IPS-NIHi11 (cell line): ENCODE measurements around the gene RNF212B.

Experiments
- DNase-seq: peaks from one replicate; pipeline ENCODE4 v3.0.0; 2012; ENCODE audit warnings: mixed read lengths, low spot score

Gene RNF212B

DNA sequence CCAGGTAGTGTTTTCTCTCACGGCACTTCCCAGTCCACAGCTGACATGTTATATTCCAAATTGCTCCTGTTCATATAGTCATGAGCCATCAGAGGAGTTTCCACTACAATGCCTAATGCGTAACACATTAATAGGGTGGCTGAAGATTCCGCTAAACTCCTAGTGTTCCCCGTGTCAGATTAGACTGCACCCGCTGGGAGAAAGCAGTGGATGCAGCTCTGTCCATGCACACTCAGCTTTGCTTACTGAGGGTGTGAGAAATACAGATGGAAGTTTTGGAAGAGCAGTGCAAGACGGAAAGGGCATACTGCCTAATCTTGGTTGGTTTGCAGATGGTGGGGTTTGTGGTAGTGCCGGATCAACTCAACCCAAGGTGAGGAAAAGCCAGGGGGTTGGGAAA, 59.4 kb downstream of the RNF212B start:
- DNase-seq, result no peak

GRCh38 chr14:23297611-23298277, 60.0 kb downstream of the RNF212B start:
- no peak for DNase-seq

DNA sequence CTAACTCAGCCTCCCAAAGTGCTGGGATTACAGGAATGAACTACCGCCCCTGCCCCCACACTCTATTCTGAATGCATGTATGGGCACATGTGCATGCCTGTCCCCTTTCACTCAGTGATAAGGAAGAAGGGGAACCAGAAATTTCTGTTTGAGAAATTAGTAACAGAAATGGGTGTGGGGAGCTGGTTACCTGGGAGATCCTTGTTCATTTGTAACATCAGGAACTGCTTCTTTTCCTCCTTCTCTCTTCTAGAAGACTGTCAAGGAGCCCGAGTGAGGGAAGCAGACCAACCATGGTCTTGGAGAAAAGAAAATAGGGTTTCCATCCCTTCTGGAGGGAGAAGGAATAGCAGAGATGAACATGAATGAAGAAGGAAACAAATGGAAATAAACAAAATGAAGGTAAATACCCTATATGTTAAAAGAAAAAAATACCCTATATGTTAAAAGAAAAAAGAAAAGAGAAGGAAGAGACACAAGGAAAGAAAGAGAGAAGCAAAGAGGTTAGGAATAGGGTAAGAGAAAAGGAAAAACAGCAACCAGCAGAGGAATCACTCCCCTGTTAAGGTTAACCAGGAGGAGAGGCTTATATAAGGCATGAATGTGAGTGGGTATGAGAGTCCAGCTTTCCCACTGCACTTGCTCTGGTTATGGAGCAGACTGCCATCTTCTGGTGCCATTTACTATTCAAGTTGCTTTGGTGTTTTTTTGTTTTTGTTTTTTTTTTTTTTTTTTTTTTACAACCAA, 61.6 kb downstream of the RNF212B start:
- no peak for DNase-seq

GRCh38 chr14:23299986-23300686, 62.4 kb downstream of the RNF212B start:
- no peak for DNase-seq

DNA sequence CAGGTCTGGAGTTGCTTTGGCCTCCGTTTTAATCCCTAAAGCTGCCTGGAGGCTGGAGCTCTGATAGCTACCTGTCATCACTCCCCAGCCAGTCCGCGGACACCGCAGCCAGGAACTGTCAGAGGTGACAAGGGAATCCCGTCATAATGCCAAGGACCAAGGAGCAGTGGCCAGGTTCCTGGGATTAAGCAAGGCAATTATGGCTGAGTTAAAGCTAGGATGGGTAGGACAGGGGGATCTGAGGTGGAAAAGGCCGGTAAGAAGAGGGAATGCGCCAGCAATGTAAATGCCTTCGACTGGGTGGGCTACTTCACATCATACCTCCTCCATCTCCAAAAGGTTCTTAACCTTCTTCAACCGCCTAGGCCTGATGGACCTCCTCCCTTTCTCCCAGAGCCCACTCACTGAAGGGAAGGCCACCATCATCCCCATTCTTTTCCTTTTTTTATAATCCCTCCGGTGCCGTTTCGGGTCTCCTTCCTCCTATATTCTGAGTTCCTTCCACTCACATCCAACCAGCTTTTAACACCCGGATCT, 63.0 kb downstream of the RNF212B start:
- no peak for DNase-seq

DNA sequence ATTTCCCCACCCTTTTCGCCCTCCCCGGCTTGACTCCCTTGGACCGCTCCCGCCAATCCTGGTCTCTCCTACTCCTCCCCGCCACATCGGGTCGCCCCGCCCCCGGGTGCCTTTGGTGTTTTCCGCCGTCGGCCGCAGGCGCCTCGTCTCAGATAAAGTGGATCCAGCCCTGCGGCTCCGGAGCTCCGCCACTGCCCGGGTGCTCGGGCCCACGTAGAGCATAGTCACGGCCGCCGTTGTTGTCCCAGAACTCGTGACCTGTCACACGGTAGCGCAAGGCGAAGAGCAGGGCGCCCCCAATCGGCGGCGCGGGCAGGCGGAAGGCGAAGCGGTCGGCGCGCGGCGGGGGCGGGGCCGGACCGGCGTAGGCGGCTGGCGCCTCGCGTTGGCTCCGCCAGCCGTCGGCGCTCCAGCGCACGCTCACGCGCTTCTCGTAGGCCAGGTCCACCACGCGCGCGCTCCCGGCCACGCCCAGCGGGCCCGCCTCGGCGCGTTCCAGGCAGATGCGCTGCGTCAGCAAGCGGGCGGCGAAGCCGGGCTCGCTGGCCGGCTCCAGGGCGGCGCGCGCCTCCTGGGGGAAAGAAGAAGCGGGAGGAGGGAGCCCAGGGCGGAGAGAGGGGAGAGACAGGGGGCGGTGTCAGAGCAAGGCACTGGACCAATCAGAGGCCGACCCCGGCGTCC, 63.7 kb downstream of the RNF212B start:
- peak; percentile 97 for DNase-seq

GRCh38 chr14:23301969-23302289, 64.2 kb downstream of the RNF212B start:
- no peak for DNase-seq

- DNase-seq, result peak; percentile 31
Observed at GRCh38 chr14:23302290-23303225, 64.8 kb downstream of the RNF212B start, which contains the start of gene PPP1R3E. TSS of gene PPP1R3E (minus strand) at chr14:23302859. CDS start at chr14:23302576, 283 bp downstream.

- peak; percentile 83 for DNase-seq
Observed at GRCh38 chr14:23306412-23307145, 68.8 kb downstream of the RNF212B start, which contains the start of gene BCL2L2. TSS of gene BCL2L2 (plus strand) at chr14:23306833. CDS start at chr14:23307768, 935 bp downstream.

DNA sequence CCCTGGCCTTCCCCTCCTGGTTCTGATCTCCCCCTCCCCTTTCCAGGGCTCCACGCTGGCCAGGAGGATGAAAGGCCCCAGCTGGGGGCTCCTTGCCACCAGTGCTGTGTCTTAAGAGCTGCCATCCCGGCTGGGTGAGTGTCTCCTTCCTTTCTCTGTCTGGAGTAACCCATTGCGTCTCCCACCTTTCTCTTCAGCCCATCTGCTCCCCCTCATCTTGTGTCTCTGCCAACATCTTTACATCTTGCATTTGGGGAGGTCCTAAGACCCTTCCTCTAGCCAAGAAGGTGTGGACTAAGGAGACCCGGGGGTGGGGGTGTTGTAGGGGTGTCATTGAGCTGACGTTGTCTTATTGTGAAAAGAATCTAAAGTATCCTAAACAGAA, 69.4 kb downstream of the RNF212B start:
- DNase-seq, result no peak

- DNase-seq, result no peak
Observed at GRCh38 chr14:23307687-23308644, 70.2 kb downstream of the RNF212B start.

GRCh38 chr14:23308721-23309445, 71.1 kb downstream of the RNF212B start:
- DNase-seq, result no peak

DNA sequence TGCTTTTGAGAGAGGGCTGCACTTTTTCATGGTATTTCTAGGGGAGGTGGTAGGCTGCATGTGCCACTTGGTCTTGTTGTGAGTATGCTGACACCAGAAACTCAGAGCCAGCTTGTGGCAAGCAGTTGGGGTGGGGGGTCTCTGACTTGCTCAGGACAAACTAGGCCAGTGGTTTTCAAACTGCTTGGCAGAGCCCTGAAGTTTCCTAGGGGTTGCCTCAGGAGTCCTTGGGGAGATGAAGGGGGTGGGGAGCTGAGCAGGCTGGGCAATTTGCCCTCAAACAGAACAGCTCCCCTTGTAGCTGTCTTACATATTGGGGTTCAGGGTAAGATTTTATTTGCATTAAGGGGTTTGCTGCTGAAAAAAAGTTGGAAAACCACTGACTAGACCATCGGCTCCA, 72.8 kb downstream of the RNF212B start:
- no peak for DNase-seq

DNA sequence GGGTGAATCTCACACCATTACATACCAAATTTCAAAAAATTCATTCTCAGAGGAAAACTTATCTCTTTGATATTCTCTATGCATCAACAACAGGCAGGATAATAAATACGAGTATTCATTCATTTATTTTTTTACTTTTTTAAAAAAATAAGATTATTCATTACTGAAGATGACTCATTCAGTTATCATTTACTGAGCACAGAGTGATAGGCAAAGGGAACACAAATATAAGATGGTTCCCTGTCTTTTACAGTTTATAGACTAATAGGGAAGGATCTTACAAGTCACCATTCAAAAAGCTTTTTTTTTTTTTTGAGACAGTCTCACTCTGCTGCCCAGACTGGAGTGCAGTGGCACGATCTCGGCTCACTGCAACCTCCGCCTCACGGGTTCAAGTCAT, 78.6 kb downstream of the RNF212B start:
- DNase-seq, result no peak

- no peak for DNase-seq
Observed at GRCh38 chr14:23319746-23320583, 82.2 kb downstream of the RNF212B start.

DNA sequence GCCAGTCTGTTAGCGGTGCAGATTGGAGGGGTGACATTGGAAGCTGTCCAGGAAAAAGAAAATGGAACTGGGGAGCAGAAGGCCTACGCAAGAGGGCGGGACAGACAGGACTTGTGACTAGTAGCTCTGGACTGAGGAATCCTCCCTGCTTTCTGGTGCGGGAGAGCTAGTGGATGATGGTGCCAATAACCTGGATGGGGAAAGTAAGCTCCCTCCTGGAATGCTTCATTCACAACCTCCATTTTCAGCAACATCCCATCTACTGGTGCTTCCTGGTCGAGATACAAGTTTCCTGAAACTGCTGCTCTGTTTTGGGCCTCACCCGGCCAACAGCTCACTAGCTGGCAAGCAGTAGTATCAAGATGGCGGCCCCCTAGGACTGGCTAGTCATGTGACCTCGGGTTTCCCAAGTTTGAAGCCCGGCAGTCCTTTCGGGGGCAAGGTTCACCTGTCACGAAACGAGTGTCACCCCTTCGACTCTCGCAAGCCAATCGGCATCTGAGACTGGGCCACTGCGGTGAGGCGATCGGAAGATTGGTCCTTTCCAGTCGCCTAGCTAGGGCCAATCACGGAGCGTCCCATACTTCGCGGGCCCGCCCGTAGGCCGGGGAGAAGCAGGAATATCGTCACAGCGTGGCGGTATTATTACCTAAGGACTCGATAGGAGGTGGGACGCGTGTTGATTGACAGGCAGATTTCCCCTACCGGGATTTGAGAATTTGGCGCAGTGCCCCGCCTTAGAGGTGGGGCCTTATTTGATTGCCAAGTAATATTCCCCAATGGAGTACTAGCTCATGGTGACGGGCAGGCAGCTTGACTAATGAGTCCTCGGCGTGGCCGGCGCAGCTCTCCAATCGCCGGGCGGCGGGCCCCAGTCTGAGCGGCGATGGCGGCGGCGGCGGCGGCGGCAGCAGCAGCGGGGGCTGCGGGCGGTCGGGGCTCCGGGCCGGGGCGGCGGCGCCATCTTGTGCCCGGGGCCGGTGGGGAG, 83.1 kb downstream of the RNF212B start, which contains the start of gene PABPN1:
TSS of gene PABPN1 (plus strand) at position 874 of the 988 bp plus-strand sequence. CDS start at position 887, 13 bp downstream.
- DNase-seq, result peak; percentile 94
